Measurements from ENCODE around the gene NTN4. TPM values are rescaled to one million over a fixed set of nuclear protein-coding genes. Genes with fewer than 3 reads are reported as not detected.
"Not testable (repeated sequence)": the region's sequence is repeated elsewhere in the genome, so short reads cannot be mapped to it uniquely, and the experiment has no call there.

NTN4 gene
- total RNA-seq, 4 donors from 2014 or later, result 5.0 to 22.5 (median 12.4) TPM

- 65 to 89% methylated on average over 2 to 3 of the region's 3 CpGs for WGBS, 2 donors
- intact Hi-C loops (cut with DNase I), result loop anchor here (5.0 kb wide), 1 partner anchor 189 kb away; no protein-coding TSS in a partner anchor
- H3K27ac ChIP-seq, result no peak overlapping the region
- H3K36me3 ChIP-seq, result no peaks in the 10 kb centered on the region
- no peak for TF ChIP-seq POLR2A (IDR thresholded peaks at IDR 0.05)
- TF ChIP-seq, protein P1, sequence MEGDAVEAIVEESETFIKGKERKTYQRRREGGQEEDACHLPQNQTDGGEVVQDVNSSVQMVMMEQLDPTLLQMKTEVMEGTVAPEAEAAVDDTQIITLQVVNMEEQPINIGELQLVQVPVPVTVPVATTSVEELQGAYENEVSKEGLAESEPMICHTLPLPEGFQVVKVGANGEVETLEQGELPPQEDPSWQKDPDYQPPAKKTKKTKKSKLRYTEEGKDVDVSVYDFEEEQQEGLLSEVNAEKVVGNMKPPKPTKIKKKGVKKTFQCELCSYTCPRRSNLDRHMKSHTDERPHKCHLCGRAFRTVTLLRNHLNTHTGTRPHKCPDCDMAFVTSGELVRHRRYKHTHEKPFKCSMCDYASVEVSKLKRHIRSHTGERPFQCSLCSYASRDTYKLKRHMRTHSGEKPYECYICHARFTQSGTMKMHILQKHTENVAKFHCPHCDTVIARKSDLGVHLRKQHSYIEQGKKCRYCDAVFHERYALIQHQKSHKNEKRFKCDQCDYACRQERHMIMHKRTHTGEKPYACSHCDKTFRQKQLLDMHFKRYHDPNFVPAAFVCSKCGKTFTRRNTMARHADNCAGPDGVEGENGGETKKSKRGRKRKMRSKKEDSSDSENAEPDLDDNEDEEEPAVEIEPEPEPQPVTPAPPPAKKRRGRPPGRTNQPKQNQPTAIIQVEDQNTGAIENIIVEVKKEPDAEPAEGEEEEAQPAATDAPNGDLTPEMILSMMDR (IDR thresholded peaks at IDR 0.05), result no peak
- no peaks in the 10 kb centered on the region for H3K9me3 ChIP-seq
- DNase-seq, result no peak
- no peak overlapping the region for H3K4me3 ChIP-seq
- H3K27me3 ChIP-seq, result no peaks in the 10 kb centered on the region
- H3K4me1 ChIP-seq, result peaks cover 0 to 21% (median 8%) of the 10 kb centered on the region in 3 donors
Observed at GRCh38 chr12:95622879-95623278, 167.7 kb downstream of the NTN4 start.

DNA sequence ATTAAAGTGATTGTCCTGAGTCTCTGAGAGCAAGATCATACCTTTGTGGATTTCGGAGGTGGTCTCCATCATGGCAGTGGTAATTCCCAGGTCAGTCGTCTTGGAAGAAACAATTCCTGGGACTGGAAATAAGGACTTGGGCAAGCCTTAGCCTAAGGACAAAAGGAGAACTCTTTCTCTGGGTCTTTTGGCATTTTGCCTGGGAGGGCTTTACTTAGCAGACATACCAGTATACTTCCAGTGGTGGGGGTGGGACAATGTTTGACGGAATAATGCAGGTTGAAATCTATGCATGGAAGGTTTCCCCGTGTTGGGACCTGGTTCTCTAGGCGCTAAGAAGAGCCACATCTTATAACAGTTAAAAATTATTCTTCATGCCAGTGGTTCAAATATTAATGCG lies 168.8 kb downstream of the NTN4 start:
- no peak for TF ChIP-seq POLR2A (IDR thresholded peaks at IDR 0.05)
- TF ChIP-seq, protein P1 (IDR thresholded peaks at IDR 0.05), result no peak
- DNase-seq, result no peak
- Histone ChIP-seq H3K27ac (no peak overlapping the region), H3K9me3 (no peaks in the 10 kb centered on the region), H3K27me3 (no peaks in the 10 kb centered on the region), H3K36me3 (no peaks in the 10 kb centered on the region), H3K4me3 (no peak overlapping the region), H3K4me1 (peaks cover 0 to 11% (median 2%) of the 10 kb centered on the region in 3 donors)
- 81 to 91% methylated on average over 6 of the region's 6 CpGs for WGBS, 2 donors
- intact Hi-C loops (cut with DNase I), result loop anchor here (5.0 kb wide), 1 partner anchor 191 kb away; no protein-coding TSS in a partner anchor

DNA sequence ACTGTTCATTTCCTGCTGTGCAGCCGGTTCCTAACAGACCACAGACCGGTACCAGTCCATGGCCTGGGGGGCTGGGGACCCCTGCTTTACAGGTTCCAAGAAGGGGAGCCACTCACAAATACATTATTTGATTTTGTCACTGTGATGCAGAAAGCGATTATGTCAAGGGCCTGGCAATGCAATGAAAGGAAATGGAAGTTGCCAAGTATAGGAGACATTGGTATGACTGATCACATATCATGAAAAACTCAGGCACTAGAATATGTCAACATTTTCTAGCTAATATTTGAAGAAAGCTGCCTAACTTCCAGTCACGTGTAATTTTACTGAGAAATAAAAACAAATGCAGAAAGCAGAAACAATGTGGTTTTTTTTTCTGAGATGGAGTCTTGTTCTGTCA lies 170.4 kb downstream of the NTN4 start:
- TF ChIP-seq, protein P1 (IDR thresholded peaks at IDR 0.05), result no peak
- no peak for TF ChIP-seq POLR2A (IDR thresholded peaks at IDR 0.05)
- WGBS, 2 donors, result 73 to 74% methylated on average over 2 to 4 of the region's 4 CpGs
- no peaks in the 10 kb centered on the region for H3K36me3 ChIP-seq
- DNase-seq, result no peak
- H3K4me1 ChIP-seq, result peaks cover 0 to 11% (median 2%) of the 10 kb centered on the region in 3 donors
- intact Hi-C loops (cut with DNase I), result loop anchor here (5.0 kb wide), 1 partner anchor 192 kb away; no protein-coding TSS in a partner anchor
- no peak overlapping the region for H3K27ac ChIP-seq
- no peaks in the 10 kb centered on the region for H3K9me3 ChIP-seq
- H3K27me3 ChIP-seq, result no peaks in the 10 kb centered on the region
- no peak overlapping the region for H3K4me3 ChIP-seq

- DNase-seq; H3K36me3 ChIP-seq; H3K4me3 ChIP-seq; H3K9me3 ChIP-seq; H3K27ac ChIP-seq; H3K27me3 ChIP-seq; H3K4me1 ChIP-seq; intact Hi-C loops (cut with DNase I): not testable (repeated sequence)
- 80 to 92% methylated on average over 5 to 7 of the region's 7 CpGs for WGBS, 2 donors
Observed at GRCh38 chr12:95616470-95616869, 174.1 kb downstream of the NTN4 start.

- no peaks in the 10 kb centered on the region for H3K9me3 ChIP-seq
- no peak for DNase-seq
- no peak overlapping the region for H3K4me3 ChIP-seq
- intact Hi-C loops (cut with DNase I), result no loop called here
- H3K27me3 ChIP-seq, result no peaks in the 10 kb centered on the region
- H3K27ac ChIP-seq, result no peak overlapping the region
- no peaks in the 10 kb centered on the region for H3K36me3 ChIP-seq
- peaks cover 0 to 11% (median 0%) of the 10 kb centered on the region in 3 donors for H3K4me1 ChIP-seq
- TF ChIP-seq POLR2A (IDR thresholded peaks at IDR 0.05), result no peak
- TF ChIP-seq, protein P1 (IDR thresholded peaks at IDR 0.05), result no peak
Observed at GRCh38 chr12:95615749-95616148, 174.8 kb downstream of the NTN4 start.

Measured in esophagus squamous epithelium (tissue), 5 donors.